Endothelial cell (in vitro differentiated cells): ENCODE measurements around the gene DCLK1. TPM values are rescaled to one million over a fixed set of nuclear protein-coding genes. Genes with fewer than 3 reads are reported as not detected.

ENCODE experiments used
- DNase-seq: peaks from one replicate; pipeline ENCODE4 v3.0.0; 2021; ENCODE audit warnings: low spot score
- H3K27ac Mint-ChIP-seq: one replicate; pipeline ENCODE4 v1.8.0; 2021; ENCODE audit warnings: mixed read lengths, inconsistent platforms; ENCODE audit not compliant: unreplicated experiment
- H3K27me3 Mint-ChIP-seq: one replicate; pipeline ENCODE4 v1.8.0; 2021; ENCODE audit warnings: mild to moderate bottlenecking, moderate library complexity, mixed read lengths, inconsistent platforms; ENCODE audit not compliant: unreplicated experiment
- H3K36me3 Mint-ChIP-seq: one replicate; pipeline ENCODE4 v1.8.0; 2021; ENCODE audit warnings: mild to moderate bottlenecking, low read depth, mixed read lengths, inconsistent platforms; ENCODE audit not compliant: unreplicated experiment
- H3K4me1 Mint-ChIP-seq: one replicate; pipeline ENCODE4 v1.8.0; 2021; ENCODE audit warnings: mild to moderate bottlenecking, mixed read lengths, inconsistent platforms; ENCODE audit not compliant: unreplicated experiment
- H3K4me3 Mint-ChIP-seq: one replicate; pipeline ENCODE4 v1.8.0; 2021; ENCODE audit warnings: mild to moderate bottlenecking, mixed read lengths, inconsistent platforms; ENCODE audit not compliant: unreplicated experiment
- H3K9me3 Mint-ChIP-seq: one replicate; pipeline ENCODE4 v1.8.0; 2021; ENCODE audit warnings: mixed read lengths, inconsistent platforms; ENCODE audit not compliant: unreplicated experiment
- total RNA-seq: library from RNA; stranded (reverse); fragmentation: NEBNext Ultra II Directional; extraction: Animal tissue kit (Norgen Biotek cat#: 25700); gene quantifications from one replicate; pipeline ENCODE4 v1.2.1, GENCODE V29; 2021; ENCODE audit not compliant: unreplicated experiment
- TF ChIP-seq, protein P1 (sequence below): fragments of 200-600 bp; sonication (generic); IDR thresholded peaks from one replicate; pipeline ENCODE4 v1.5.0; 2021; ENCODE audit warnings: antibody characterized with exemption; ENCODE audit not compliant: unreplicated experiment

The DCLK1 gene
- total RNA-seq, 1 donor from 2014 or later: 1.6 TPM

DNA sequence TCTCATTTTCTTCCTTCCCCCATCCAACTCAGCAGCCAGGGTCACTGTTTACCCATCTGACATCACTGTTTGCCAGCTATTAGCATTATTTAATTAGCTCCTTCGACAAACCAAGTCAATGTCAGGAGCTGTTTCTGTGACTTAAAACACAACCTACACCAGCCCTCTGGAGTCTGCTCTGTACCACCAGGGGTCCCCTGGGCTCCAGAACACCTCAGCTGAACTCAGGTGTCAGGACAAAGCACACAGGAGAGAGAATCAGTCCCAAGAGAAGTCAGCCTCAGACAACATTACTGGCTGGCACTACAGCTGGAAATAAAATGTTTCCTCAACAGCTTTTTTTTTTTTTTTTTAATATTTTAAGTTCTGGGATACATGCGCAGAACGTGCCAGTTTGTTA, 45.1 kb downstream of the DCLK1 start:
- H3K27ac Mint-ChIP-seq: no peak overlapping the region
- no peaks in the 10 kb centered on the region for H3K9me3 Mint-ChIP-seq
- DNase-seq: no peak
- no peak overlapping the region for H3K4me3 Mint-ChIP-seq
- H3K27me3 Mint-ChIP-seq: no peaks in the 10 kb centered on the region
- no peaks in the 10 kb centered on the region for H3K4me1 Mint-ChIP-seq
- H3K36me3 Mint-ChIP-seq: no peaks in the 10 kb centered on the region
- TF ChIP-seq, protein P1, sequence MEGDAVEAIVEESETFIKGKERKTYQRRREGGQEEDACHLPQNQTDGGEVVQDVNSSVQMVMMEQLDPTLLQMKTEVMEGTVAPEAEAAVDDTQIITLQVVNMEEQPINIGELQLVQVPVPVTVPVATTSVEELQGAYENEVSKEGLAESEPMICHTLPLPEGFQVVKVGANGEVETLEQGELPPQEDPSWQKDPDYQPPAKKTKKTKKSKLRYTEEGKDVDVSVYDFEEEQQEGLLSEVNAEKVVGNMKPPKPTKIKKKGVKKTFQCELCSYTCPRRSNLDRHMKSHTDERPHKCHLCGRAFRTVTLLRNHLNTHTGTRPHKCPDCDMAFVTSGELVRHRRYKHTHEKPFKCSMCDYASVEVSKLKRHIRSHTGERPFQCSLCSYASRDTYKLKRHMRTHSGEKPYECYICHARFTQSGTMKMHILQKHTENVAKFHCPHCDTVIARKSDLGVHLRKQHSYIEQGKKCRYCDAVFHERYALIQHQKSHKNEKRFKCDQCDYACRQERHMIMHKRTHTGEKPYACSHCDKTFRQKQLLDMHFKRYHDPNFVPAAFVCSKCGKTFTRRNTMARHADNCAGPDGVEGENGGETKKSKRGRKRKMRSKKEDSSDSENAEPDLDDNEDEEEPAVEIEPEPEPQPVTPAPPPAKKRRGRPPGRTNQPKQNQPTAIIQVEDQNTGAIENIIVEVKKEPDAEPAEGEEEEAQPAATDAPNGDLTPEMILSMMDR: no peak

DNA sequence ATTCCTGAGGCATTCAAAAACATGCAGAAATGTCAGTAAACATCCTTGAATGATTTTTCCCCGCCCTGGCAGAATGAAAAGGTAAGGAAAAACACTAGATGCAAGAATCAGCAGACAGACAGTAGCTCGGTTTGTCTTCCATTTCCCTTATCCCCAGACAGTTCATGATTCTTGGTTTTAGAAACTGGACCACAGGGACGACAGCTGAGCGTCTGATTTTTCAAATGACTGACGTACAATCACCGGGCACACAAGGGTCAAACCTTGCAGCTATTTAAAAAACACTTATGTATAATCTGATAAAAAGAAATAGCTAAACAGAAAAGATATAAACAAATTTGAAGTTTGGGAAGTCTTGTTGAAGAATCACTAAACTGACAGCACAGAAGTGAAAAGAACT, 47.1 kb downstream of the DCLK1 start:
- Mint-ChIP-seq H3K27ac (no peak overlapping the region), H3K4me3 (no peak overlapping the region), H3K9me3 (no peaks in the 10 kb centered on the region), H3K36me3 (no peaks in the 10 kb centered on the region), H3K27me3 (no peaks in the 10 kb centered on the region), H3K4me1 (no peaks in the 10 kb centered on the region)
- DNase-seq: no peak
- TF ChIP-seq, protein P1: no peak

DNA sequence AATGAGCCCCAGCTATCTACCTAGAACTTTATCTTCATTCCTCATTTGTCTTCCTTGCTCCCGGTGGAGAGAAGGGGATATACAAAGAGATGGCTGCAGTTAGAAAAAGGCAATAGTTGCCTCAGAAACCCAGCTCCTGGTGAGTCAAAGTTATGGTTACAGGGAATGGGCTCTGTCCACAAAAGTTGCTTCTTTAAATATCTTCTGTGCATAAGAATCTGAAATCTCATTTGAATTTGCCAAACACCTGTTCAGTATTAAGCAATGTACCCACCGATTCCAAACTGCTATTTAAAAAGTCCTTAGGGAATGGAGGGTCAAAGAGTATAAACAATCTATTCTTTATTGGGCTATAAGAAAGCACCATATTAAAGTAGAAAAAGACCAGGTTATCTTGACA, 48.4 kb downstream of the DCLK1 start:
- Mint-ChIP-seq H3K36me3 (no peaks in the 10 kb centered on the region), H3K9me3 (no peaks in the 10 kb centered on the region), H3K4me3 (no peak overlapping the region), H3K4me1 (no peaks in the 10 kb centered on the region), H3K27me3 (no peaks in the 10 kb centered on the region), H3K27ac (no peak overlapping the region)
- TF ChIP-seq, protein P1: no peak
- DNase-seq: no peak

DNA sequence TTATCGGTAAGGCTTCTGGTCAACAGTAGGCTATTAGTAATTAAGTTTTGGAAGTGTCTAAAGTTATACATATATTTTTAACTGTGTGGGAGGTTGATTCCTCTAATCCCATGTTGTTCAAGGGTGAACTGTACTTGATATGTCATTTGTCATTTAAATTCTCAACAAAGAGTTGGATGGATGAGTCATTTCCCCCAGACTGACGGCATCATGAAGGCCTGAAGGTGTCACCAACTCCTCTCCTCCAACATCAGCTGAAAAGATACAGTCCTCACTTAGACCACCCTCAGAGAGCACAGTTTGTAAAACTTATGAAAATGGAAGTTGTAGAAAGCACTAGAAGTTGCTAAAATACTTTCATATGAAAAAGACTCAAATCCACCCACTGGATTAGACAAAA, 48.8 kb downstream of the DCLK1 start:
- Mint-ChIP-seq H3K4me3 (no peak overlapping the region), H3K27me3 (no peaks in the 10 kb centered on the region), H3K4me1 (no peaks in the 10 kb centered on the region), H3K9me3 (no peaks in the 10 kb centered on the region), H3K36me3 (no peaks in the 10 kb centered on the region), H3K27ac (no peak overlapping the region)
- TF ChIP-seq, protein P1: no peak
- DNase-seq: no peak

DNA sequence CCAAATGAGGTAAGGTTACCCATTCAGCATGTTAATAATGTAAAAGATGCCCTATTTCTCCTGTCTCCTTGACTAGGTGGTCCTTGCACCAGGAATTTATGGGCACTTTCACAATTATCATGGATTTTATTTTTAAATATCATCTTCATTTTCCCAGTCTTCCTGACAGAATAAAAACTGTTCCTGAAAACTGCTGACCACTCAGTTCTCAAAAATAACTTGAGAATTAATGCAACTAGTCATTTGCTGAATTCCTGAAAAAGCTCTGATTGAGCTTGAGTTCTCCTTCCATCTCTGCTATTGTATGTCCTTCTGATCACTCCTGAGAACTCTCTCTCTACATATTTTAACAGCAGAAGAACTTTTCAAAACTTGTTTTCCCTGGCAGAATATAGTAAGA, 55.0 kb downstream of the DCLK1 start:
- Mint-ChIP-seq H3K36me3 (no peaks in the 10 kb centered on the region), H3K9me3 (no peaks in the 10 kb centered on the region), H3K4me1 (peaks cover 2% of the 10 kb centered on the region), H3K27me3 (no peaks in the 10 kb centered on the region), H3K4me3 (no peak overlapping the region), H3K27ac (no peak overlapping the region)
- TF ChIP-seq, protein P1: no peak
- no peak for DNase-seq
